ENCODE measurements around the gene CLDN20.

DNA sequence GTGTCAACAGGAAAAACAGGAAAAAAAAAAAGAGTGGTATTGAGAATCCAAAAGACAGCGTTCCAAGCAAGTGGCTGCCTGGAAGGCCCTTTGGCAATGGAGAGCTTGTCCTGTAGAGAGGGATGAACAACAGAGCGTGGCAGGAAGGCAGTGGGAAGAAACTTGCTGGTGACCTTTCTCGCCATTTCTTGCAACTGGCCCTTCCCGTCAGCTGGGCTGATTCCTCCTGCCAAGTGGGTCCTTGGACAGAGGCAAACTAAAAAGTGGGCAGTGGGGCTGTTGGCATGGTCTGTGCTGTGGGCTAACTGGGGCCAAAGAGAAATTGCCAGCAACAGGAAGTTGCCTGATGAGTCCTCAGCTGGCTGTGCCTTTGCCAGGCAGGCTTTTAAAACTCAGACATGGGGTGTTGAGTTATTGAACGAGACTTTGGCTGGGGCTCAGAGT is 43.9 kb upstream of the CLDN20 start:
- TF ChIP-seq ELF4 (IDR thresholded peaks at IDR 0.05) (no peak), FOXA1 (IDR thresholded peaks at IDR 0.05) (no peak), LEF1 (IDR thresholded peaks at IDR 0.05; ENCODE audit: borderline replicate concordance) (no peak), ARNT (IDR thresholded peaks at IDR 0.05) (no peak), FOXK2 (IDR thresholded peaks at IDR 0.05) (no peak), CTBP1 (IDR thresholded peaks at IDR 0.05; ENCODE audit: borderline replicate concordance) (no peak), SP1 (IDR thresholded peaks at IDR 0.05) (no peak), PKNOX1 (IDR thresholded peaks at IDR 0.05) (no peak), BHLHE40 (IDR thresholded peaks at IDR 0.05; ENCODE audit: borderline replicate concordance) (no peak), SUZ12 (IDR thresholded peaks at IDR 0.05) (no peak), TARDBP (IDR thresholded peaks at IDR 0.05) (no peak)

Measured in HEK293T (cell line).